ENCODE data around the gene ASIC2. TPM values are rescaled to one million over a fixed set of nuclear protein-coding genes. Genes with fewer than 3 reads are reported as not detected.

ASIC2 gene
- total RNA-seq, 1 experiment from 2014 or later, result 0.74 TPM

GRCh38 chr17:33164169-33164881 lies 128.8 kb downstream of the ASIC2 start:
- H3K79me1 ChIP-seq (ENCODE audit: insufficient read depth, low read depth, low read length, poor library complexity, severe bottlenecking), result no peaks in the 10 kb centered on the region
- no peak overlapping the region for H4K91ac ChIP-seq (ENCODE audit: insufficient read length, low read depth, low read length)
- no peak overlapping the region for H3K18ac ChIP-seq (ENCODE audit: insufficient read length, low read depth, low read length)
- no peak overlapping the region for H3K4me2 ChIP-seq (ENCODE audit: insufficient read depth, insufficient read length, low read length)
- WGBS (ENCODE audit: extremely low coverage, insufficient read length, low lambda C conversion rate), result no CpG with 5 or more reads among the region's 8 CpGs
- H3K23me2 ChIP-seq (ENCODE audit: insufficient read length, low read depth, low read length, poor library complexity, severe bottlenecking), result no peaks in the 10 kb centered on the region
- no peaks in the 10 kb centered on the region for H3K9me3 Mint-ChIP-seq
- no peak overlapping the region for H3T11ph ChIP-seq (ENCODE audit: low read length)
- peaks cover 33% of the 10 kb centered on the region for H3K27me3 Mint-ChIP-seq (ENCODE audit: low read depth)
- TF ChIP-seq CTCF (conservative IDR thresholded peaks at IDR 0.05), result no peak
- no peak overlapping the region for H3K27ac ChIP-seq (ENCODE audit: insufficient read length, low read depth, low read length)
- no peak overlapping the region for H3K23ac ChIP-seq (ENCODE audit: insufficient read length, low read depth, low read length)
- H3K9me3 ChIP-seq (ENCODE audit: control insufficient read depth, low read depth, low read length), result no peaks in the 10 kb centered on the region
- no peak overlapping the region for H4K8ac ChIP-seq (replicated peaks; ENCODE audit: insufficient read length, low read depth, low read length)
- no peak overlapping the region for H3K14ac ChIP-seq (ENCODE audit: insufficient read depth, low read length)
- H3K36me3 Mint-ChIP-seq (ENCODE audit: insufficient read depth in 1 of 3, low read depth in 3 of 3), result no peaks in the 10 kb centered on the region
- H3K4me1 ChIP-seq (ENCODE audit: insufficient read depth, low read length), result no peaks in the 10 kb centered on the region
- DNase-seq, result no peak
- no peak overlapping the region for H3K56ac ChIP-seq (ENCODE audit: insufficient read length, low read depth, low read length)
- no peak overlapping the region for H3K4me3 Mint-ChIP-seq
- H2BK20ac ChIP-seq (ENCODE audit: low read depth, low read length, poor library complexity, severe bottlenecking), result no peak overlapping the region
- peaks cover 3% of the 10 kb centered on the region in 2 experiments; a peak in 1 of 4 replicates for H3K4me1 Mint-ChIP-seq
- H4K20me1 ChIP-seq (ENCODE audit: control insufficient read depth, insufficient read depth, insufficient read length), result no peaks in the 10 kb centered on the region
- H2AFZ ChIP-seq (ENCODE audit: low read length), result no peak overlapping the region
- no peak overlapping the region for H2AK5ac ChIP-seq (ENCODE audit: insufficient read length, low read length)
- H2BK15ac ChIP-seq (ENCODE audit: low read depth, low read length), result no peak overlapping the region
- H2BK120ac ChIP-seq (ENCODE audit: low read depth, low read length, poor library complexity, severe bottlenecking), result no peak overlapping the region
- no peak overlapping the region for H2BK12ac ChIP-seq (ENCODE audit: insufficient read length, low read depth, low read length)
- no peak overlapping the region for H2BK5ac ChIP-seq (ENCODE audit: insufficient read length, low read length)
- no peak overlapping the region for H3K4ac ChIP-seq (ENCODE audit: low read depth, low read length)
- no peak overlapping the region for H3K27ac Mint-ChIP-seq
- no peak overlapping the region for H3K9ac ChIP-seq (ENCODE audit: extremely low read depth, insufficient read length, low read length)
- no peak overlapping the region for H4K5ac ChIP-seq (ENCODE audit: insufficient read length, low read depth, low read length)
- H3K79me2 ChIP-seq (ENCODE audit: insufficient read depth, low read length), result no peaks in the 10 kb centered on the region
- no peaks in the 10 kb centered on the region for H3K27me3 ChIP-seq (ENCODE audit: insufficient read depth, low read length)

All from H9 (cell line).